Hepatic stellate cell (primary cell): ENCODE measurements around the gene COL18A1.

Experiments used
- DNase-seq: peaks from one replicate; pipeline ENCODE4 v3.0.0; 2011; ENCODE audit warnings: low spot score

Gene COL18A1

DNA sequence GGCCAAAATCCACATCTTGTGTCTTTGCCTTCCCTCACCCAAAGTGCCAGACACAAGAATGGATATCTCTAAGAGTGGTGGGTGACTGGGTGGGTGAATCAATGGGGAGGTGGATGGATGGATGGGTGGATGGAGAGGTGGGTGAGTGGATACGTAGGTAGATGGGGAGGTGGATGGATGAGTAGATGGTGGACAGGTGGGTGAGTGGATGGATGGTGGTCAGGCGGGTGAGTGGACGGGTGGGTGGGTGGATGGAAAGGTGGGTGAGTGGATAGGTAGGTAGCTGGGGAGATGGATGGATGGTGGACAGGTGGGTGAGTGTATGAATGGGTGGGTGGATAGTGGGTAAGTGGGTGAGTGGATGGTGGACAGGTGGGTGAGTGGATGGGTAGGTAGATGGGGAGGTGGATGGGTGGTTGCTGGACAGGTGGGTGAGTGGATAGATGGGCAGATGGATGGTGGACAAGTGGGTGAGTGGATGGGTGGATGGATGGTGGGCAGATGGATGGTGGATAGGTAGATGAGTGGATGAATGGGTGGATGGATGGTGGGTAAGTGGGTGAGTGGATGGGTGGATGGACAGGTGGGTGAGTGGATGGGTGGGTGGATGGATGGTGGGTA is 103.0 kb downstream of the COL18A1 start:
- no peak for DNase-seq

DNA sequence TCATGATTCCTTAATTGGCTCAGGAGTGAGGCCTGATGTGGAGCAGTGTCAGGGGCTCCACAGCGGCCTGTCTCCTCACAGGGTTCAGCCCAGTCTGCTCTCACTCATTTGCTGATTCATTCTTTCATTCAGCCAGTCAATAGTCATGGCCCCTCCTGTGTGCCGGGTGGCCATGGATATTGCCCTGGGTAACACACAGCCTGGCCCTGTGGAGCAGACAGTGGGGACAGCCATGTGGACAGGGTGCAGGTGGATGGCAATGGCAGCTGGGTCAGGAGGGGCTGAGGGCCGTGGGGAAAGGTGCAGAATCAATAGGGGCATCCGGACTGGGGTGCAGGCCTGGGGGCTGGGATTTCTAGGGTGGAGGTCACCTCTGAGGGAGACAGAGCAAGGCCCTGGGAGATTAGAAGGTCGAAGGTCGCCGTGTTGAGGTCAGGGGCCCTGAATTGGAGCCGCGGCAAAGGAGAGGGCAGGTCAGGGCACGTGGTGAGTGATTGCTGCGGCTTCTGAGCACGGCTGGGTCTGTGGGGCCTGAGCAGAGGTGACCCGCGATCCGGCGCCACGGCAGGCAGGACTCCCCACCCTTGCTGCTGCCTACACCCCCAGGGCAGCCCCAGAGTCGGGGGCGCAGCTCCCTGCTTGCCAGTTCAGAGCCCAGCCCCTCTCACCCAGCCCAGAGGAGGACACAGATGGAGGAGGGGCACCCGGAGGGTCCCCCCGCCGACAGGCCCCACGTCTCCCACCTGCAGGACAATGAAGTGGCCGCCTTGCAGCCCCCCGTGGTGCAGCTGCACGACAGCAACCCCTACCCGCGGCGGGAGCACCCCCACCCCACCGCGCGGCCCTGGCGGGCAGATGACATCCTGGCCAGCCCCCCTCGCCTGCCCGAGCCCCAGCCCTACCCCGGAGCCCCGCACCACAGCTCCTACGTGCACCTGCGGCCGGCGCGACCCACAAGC is 103.9 kb downstream of the COL18A1 start:
- no peak for DNase-seq

DNA sequence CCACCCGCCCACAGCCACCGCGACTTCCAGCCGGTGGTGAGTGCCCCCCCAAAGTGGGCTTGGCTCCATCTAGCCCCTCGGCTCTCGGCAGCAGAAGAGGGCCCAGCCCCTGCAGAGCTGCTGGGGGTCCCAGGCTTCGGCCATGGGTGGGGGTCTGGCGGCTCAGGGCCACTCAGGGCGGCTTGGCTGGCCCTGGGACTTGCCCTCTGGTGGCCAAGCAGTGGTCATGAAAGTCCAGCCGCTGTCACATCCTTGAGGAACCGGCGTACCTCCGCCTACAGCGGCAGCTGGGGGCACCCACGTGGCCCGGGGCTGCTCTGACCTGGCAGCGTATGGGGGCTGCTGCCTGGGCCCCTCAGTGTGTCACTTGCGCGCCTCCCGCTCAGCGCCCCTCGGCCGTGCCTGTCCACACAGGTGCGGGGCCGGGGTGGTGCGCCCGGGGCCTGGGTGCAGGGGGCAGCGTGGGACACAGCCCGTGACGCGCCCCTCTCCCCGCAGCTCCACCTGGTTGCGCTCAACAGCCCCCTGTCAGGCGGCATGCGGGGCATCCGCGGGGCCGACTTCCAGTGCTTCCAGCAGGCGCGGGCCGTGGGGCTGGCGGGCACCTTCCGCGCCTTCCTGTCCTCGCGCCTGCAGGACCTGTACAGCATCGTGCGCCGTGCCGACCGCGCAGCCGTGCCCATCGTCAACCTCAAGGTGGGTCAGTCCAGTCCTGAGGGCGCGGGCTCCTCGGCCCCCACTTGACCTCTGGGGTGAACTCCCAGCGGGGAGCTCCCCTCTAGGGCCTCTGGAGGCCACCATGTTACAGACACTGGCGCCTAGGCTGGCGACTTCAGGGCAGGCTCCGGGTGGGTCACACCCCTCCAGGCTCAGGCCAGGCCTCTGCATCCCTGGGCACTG is 104.9 kb downstream of the COL18A1 start:
- no peak for DNase-seq

DNA sequence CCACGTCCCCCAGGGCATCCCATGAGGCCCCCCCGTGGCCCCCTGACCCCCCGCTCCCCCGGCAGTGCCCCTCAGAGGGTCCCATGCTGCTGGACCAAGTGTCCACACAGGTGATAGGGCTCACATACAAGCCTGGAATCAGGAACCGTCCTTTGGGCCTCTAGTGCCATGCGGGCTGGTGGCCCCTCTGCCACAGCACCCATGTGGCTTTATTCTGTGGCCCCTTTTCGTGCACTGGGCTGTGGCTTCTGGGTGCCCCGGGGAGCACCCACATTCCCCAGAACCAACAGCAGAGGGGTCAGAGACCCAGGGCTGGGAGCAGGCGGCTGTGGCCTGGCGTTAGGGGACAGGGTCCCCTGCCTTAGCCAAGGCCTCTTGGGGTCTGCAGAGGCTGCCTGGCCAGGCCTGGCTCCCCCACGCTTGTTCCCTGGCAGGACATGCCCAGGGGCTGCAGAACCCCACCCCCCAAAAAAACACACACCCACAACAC is 105.5 kb downstream of the COL18A1 start:
- no peak for DNase-seq

DNA sequence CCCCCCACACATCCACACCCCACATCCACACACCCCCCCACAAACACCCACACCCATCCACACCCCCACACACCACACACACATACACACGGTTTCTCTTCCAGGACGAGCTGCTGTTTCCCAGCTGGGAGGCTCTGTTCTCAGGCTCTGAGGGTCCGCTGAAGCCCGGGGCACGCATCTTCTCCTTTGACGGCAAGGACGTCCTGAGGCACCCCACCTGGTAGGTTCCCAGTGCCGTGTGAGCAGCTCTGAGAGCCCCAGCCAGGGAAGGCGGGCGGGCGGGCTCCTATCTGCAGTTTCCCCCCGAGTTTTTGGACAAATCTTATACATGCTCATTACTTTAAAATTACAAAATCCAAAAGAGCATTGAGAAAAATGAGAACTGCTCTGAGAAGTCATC is 106.0 kb downstream of the COL18A1 start:
- DNase-seq: no peak

DNA sequence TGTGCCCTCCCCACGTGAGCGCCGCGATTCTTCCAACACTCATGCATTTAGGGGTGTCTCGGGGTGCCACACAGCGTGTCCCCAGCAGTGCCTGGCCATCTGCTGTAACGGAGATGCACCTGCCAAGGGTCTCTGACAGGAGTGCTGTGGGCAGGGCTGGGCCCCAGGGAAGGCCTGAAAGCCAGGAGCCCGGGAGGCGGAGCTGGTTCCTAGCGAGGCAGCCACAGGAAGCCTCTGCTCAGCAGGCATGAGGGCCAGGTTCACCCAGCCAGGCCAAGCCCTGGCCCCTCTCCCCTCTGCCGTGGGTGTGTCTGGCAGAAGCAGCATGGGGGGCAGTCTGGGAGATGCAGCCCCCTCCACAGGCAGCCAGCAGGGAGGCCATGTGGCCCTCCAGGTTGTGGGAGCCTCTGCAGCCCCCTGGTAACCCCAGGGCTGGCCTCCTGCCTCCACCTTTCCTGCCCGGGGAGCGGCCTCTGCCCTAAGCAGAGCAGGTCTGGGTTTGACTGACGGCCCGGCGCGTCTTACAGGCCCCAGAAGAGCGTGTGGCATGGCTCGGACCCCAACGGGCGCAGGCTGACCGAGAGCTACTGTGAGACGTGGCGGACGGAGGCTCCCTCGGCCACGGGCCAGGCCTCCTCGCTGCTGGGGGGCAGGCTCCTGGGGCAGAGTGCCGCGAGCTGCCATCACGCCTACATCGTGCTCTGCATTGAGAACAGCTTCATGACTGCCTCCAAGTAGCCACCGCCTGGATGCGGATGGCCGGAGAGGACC is 106.9 kb downstream of the COL18A1 start:
- no peak for DNase-seq

DNA sequence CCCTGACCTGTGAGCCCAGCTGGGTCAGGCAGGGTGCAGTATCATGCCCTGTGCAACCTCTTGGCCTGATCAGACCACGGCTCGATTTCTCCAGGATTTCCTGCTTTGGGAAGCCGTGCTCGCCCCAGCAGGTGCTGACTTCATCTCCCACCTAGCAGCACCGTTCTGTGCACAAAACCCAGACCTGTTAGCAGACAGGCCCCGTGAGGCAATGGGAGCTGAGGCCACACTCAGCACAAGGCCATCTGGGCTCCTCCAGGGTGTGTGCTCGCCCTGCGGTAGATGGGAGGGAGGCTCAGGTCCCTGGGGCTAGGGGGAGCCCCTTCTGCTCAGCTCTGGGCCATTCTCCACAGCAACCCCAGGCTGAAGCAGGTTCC is 107.6 kb downstream of the COL18A1 start:
- DNase-seq: no peak

DNA sequence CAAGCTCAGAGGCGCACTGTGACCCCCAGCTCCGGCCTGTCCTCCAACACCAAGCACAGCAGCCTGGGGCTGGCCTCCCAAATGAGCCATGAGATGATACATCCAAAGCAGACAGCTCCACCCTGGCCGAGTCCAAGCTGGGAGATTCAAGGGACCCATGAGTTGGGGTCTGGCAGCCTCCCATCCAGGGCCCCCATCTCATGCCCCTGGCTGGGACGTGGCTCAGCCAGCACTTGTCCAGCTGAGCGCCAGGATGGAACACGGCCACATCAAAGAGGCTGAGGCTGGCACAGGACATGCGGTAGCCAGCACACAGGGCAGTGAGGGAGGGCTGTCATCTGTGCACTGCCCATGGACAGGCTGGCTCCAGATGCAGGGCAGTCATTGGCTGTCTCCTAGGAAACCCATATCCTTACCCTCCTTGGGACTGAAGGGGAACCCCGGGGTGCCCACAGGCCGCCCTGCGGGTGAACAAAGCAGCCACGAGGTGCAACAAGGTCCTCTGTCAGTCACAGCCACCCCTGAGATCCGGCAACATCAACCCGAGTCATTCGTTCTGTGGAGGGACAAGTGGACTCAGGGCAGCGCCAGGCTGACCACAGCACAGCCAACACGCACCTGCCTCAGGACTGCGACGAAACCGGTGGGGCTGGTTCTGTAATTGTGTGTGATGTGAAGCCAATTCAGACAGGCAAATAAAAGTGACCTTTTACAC is 108.2 kb downstream of the COL18A1 start:
- no peak for DNase-seq

DNA sequence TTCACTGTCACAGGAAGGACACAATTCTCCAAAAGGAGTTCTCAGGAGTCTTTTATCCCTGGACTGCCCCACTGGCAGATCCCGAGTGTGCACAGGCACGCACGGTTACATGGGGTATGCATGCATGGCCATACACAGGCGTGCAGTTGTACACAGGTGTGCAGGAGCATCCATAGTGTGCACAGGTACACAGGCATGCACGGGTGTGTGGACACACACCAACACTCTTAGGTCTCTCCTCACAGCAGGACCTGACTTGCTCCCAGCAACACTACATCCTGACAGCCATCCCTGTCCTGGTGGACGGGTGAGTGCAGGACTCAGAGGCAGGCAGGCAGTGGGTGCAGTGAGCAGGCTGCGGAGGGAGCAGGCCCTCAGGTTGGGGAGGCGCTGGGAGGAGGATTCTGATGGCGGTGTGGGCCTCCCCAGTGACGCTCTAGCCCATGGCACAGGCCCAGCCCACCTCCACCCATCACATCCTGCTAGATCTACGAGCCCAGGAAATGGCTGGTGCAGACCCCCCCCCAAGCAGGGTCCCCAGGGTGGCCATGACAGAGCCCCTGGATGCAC is 108.9 kb downstream of the COL18A1 start:
- no peak for DNase-seq

DNA sequence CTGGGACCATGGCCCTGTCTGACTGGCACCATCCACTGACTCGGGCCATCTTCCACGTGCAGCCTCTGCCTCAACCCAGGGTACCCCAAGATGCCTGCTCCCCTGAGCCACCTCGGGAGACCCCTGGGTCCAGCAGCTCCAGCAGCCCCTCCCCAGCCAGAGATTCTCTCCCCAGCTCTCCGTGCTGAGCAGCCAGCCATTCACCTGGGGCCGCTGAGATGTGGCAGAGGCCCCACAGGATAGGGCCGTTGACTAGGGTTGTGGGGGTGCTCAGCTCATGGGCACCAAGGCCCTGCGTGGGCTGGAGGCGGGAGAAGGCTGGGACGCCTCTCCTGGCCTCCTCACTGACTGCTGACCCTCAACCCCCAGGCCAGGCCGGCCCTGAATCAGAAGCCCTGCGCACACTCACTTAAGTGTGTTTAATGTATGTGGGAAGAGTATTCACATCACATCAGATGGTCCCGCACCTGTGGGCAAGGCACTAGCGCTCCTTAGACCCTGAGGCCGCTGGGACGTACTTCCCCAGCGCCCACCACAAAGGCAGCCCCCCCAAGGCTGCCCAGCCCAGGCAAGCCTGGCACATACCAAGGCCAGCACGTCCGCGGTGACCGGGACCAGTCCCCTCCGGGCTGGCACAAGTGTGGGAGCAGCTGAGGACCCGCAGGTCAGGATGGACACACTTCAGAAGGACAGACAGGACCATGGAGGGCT is 109.5 kb downstream of the COL18A1 start:
- DNase-seq: no peak

DNA sequence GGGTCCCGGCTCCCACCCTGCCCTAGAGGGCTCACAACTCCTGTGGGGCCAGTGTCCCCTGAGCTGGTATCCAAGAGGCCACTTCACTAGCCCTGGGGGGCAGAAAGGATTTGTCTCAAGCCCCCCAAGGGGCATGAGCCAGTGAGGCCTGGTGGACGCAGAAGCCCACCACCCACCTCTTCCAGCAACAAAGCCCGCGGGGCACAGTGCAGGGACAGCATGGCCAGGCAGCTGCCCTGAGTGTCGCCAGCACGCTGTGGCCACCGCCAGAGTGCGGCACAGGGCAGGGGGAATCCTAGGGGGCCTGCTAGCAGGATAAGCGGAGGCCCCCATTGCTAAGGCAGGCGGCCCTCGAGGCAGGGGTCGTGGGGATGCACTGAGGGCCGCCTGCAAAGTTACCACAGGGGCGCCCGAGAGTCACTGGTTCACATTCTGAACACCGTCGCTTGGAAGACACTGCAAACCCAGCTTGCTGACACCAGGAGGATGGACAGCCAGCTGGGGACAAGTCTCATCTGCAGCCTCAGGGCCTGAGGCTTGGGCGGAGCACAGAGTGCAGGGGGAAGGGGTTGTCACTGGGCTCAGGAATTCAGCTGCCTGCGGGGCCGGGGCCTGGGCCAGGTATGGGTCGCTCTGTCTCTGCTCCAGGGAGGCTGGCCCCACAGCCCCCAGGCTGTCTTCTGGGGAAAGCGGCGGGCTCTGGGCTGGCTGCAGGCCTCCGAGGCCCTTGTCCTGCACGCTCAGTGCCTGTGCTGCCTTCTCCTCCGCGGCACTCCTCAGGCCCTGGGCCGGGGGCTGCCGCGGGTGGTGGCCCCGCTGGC is 110.5 kb downstream of the COL18A1 start:
- no peak for DNase-seq

DNA sequence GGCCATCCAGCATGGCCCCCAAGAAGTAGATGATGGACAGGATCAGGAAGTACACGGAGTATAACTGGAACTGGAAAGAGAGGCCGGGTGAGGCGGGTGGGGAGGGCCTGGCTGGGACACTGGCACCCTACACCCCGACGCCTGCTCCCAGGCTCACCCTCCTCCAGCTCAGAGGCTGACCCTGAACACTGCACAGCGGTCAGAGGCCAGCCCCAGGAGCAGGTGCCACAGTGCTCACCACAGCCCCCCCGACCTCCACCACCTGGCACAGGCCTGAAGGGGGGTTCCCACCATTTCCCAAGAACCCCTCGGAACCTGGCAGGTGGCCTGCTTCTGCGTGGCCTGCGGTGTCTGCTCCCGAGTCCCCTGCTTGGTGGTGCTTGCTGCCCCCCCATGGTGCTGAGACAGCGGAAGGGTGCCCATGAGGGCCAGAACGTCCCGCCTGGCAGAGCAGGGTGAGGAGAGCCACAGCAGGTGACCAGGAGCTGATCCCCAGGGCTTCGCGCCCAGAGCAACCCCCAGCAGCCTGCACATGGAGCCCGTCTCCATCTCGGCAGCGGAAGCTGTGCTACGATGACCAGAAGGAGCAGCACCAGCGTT is 111.2 kb downstream of the COL18A1 start:
- no peak for DNase-seq

DNA sequence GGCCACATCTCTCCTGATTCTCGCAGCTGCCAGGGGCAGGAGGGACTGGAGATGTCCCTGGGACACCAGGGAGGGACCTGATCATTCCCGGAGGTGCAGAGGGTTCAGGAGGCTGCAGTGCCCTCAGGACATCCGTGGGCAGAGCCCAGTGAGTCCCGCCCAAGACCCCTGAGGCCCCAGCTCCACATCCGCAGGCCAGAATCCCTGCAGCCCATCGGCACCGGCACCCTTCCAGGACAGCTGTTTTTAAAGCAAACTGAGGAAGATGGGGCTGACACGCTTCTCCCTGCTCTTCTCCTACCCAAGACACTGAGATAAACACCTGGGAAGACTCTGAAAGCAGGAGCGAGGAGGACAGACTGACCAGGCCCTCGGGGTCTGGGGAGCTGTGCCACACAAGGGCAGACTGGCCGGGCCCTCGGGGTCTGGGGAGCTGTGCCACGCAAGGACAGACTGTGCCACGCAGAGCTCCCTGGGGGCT is 111.7 kb downstream of the COL18A1 start:
- no peak for DNase-seq

DNA sequence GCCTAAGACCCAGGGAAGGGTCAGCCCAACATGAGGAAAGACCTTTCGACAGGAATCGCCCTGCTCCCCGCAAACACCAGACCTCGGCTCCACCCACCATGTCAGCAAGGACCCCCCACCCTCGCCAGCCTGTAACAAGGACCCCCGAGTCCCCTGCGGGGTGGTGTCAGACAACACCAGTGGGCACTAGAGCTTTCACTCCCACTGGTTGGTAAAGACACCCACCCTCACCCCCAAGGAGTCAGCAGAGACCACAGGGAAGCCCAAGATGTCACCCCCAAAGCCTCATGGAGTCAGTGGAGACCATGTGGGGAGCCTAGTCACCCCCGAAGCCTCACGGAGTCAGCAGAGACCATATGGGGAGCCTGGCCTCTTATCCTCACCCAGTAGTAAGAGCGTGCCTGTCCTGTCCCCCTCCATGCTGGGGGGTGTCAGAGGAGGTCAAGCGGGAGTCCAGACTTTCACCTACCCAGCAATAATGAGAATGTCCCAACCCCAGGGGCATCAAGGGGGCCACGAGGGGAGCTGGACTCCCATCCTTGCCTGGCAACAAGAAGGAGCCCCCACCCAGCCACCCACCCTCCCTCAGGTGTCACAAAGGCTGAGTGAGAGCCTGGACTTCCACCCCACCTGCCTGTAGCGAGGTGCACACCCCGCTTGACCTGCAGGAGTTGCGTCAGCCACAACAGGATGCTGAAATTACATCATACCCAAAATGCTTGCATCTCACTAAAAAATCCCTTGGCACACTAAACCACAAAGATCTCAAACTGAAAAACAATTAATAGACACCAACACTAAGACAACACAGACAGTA is 112.5 kb downstream of the COL18A1 start:
- no peak for DNase-seq

DNA sequence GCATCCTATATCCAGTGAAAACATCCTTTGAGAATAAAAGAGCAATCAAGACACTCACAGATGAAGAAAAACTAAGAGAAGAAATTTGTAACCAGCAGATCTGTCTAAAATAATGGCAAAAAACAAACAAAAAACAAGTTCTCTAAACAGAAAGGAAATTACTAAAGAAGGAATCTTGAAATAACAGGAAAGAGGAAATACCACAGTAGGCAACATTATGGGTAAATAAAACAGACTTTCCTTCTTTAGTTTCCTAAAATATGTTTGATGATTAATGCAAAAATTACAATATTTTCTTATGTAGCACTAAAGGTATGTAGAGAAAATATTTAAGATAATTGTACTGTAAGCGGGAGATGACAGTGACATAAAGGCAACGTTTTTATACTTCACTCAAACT is 113.8 kb downstream of the COL18A1 start:
- no peak for DNase-seq

DNA sequence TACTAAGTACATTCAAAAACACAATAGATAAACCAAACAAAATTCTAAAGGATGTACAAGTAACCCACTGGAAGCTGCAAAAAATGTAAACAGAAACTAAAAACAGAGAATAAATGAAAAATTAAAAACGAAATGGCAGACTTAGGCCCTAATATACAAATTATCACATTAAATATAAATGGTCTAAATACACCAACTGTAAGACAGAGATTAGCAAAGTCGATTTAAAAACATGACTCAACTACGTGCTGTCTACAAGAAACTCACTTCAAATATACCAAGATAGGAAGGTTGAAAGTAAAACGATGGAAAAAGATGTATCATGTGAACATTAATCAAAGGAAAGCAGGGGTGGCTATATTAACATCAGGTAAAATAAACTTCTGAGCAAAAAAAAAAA is 114.2 kb downstream of the COL18A1 start:
- DNase-seq: no peak

DNA sequence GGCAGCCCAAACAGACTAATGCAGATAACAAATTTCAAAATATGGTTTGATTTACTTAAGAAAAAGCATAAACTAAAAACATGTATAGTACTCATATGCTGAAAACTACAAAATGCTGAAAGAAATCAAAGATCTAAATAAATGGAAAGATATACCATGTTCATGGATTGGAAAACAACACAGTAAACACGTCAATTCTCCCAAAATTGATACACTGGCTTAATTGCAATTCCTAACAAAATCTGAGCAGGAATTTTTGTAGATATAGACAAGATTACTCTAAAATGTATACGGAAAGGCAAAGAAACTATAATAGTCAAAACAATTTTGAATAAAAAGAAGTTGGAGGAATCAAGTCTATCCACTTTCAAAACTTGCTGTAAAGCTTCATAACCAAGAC is 116.3 kb downstream of the COL18A1 start:
- no peak for DNase-seq

DNA sequence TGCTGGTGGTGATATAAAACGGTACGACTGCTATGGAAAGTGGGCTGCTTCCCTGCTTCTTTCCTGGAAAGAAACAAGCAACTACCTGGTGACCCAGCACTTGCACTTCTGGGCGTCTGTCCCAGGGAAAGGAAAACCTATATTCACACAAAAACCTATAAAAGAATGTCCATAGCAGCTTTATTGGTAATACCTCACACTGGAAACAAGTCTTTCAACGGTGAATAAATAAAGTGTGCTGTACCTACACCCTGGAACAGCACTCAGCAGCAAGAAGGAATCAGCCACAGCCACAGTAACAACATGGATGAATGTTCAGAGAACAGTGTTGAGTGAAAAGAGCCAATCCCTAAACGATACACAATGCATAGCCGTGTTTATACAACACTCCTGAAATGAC is 117.4 kb downstream of the COL18A1 start:
- no peak for DNase-seq
